NCI-H1436 treated with DMSO at 0.1 percent for 48 hours (cell line): Measurements from ENCODE around the gene SIVA1.

Source experiments
- DNase-seq: peaks from one replicate; lab custom pipeline; 2025; lab: John Stamatoyannopoulos, UW

Gene SIVA1

GRCh38 chr14:104751539-104752422, 1.2 kb upstream of the SIVA1 start:
- no peak for DNase-seq

GRCh38 chr14:104752423-104752734, 568 bp upstream of the SIVA1 start:
- DNase-seq = no peak

- no peak for DNase-seq
Measured at GRCh38 chr14:104753528-104754212, 723 bp downstream of the SIVA1 start.

GRCh38 chr14:104754213-104754851, 1.4 kb downstream of the SIVA1 start:
- DNase-seq = no peak

- DNase-seq = no peak
Measured at GRCh38 chr14:104755621-104756020, 2.7 kb downstream of the SIVA1 start.

GRCh38 chr14:104756477-104757237, 3.7 kb downstream of the SIVA1 start:
- no peak for DNase-seq

DNA sequence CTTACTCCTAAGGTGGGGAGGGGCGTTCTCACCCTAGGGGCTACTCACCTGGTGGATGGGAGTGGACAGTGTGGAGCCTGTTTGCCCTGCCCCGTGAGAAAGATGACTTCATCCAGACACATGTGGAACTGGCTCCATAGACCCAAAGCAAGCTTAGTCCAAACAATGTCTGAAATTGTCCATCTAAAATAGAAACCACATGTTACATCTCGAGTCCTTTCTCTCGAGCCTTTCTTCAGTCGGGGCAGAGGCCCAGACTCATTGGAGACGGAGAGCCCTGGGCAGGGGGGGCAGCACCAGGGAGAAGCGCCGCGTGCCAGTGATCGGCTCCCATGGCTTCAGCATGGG, 4.3 kb downstream of the SIVA1 start:
- DNase-seq = no peak

GRCh38 chr14:104757681-104758392, 4.9 kb downstream of the SIVA1 start:
- DNase-seq = no peak

- no peak for DNase-seq
Measured at GRCh38 chr14:104758981-104759969, 6.3 kb downstream of the SIVA1 start.

DNA sequence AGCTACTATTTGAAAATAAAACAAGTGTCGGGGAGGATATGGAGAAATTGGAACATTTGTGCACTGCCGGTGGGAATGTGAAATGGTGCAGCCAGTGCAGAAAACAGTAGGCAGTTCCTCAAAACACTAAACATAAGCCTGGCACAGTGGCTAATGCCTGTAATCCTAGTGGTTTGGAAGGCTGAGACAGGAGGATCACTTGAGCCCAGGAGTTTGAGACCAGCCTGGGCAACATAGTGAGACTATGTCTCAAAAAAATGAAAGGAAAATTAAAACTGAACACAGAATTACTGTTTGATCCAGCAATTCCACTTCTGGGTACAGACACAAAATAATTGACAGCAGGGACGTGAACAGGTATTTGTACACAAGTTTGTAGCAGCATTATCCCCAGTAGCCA, 12.6 kb downstream of the SIVA1 start:
- DNase-seq = no peak

DNA sequence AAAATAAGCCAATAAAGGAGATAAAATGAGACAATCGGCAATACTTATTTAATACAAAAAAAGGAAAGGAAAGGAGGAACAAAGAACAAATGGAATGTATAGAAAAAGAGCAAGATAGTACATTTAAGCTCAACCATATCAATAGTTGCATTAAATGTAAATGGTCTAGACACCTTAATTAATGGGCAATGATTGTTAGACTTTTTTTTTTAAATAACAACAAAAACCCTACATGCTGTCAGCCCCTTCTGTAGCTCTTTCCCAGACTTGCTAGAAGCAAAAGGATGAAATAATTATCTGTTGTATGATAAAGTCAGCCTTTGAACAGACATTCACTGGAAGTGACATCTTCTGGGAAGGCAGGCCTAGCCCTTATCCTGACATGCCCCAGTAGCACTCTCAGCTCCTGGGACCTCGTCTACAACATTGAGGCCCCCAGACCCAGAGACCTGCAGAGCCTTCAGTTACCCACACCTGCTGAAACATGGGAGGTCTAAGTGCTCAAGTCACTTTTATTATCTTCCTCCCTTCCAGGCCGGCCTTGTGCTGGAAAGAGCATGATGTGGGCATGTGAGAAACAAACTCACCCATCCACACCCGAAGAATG, 13.4 kb downstream of the SIVA1 start:
- no peak for DNase-seq

DNA sequence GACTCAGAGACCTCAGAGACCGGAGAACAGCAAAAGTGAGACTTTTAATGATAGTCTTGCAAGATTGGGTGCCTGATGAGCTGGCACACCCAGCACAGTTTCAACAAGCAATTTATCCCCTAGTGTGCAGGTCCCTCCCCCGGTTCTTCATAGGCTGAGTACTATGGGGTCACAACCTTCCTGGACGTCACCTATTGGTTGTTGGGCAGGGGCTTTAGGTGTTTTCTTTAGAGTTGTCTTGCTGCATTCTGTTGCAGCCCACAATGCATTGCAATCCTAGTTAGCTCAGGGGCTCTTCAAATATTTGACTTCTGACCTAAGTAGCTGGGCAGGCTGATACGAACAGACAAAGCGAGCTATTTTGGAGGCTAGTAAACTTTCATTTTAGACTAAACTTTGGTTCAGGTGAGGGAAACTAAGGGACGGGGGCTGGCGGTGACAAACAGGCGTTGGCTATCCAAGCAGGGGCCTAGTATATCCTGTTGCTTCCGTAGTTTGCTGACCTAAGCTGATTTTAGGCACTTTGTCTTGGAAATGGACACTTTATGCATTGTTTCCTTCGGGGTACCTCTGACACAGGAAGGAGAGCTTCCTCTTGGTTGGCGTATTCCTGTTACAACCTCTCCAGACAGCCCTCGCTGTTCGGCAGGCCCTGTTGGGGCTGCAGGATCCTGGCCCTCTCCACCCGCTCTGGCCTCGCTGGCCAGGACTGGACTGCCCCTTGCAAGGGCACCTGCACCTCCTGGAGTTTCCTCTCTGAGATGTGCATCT, 14.1 kb downstream of the SIVA1 start:
- DNase-seq = no peak

GRCh38 chr14:104767634-104767918, 14.6 kb downstream of the SIVA1 start:
- no peak for DNase-seq

DNA sequence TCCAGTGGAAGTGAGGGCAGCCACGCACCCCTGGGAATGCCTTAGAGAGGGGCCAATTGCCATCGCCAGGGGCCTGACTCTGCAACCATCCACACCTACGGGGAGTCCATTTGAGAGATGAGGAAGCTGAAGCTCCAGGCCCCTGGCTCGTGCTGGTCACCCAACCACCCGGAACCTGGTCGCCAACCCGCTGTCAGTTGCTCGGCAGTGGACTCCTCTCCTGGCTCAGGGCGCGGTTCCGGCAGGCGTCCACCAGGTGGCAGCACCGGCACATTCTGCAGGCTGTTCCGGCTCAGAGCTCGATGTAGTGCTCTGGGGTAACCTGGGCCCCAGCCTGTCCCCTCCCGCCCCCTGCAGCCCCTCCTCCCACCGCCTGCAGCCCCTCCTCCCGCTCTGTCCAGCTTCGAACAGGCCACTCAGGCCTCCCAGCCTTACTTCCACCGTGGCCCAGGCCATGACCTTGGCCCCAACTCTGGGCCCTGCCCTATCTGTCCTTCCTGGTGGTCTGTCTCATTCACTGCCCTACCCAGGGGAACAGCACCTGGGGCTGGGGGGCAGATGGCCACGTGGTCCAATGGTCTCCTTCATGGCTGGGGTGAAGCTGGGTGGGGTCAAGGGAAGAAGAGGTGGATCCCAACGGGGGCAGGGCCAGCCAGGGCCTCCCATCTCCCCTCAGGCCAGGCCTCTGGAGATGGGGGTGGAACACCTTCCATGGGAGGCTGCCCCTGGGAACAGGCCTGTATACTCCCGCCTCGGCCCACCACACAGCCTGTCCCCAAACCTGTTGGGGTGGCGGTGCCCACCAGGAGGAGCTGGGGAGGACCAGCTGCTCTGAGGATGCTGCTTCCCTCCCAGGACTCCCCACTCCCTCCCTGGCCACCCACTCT, 15.7 kb downstream of the SIVA1 start:
- DNase-seq = no peak

- no peak for DNase-seq
Measured at GRCh38 chr14:104769324-104770071, 16.6 kb downstream of the SIVA1 start.

- no peak for DNase-seq
Measured at GRCh38 chr14:104770072-104770579, 17.2 kb downstream of the SIVA1 start.

DNA sequence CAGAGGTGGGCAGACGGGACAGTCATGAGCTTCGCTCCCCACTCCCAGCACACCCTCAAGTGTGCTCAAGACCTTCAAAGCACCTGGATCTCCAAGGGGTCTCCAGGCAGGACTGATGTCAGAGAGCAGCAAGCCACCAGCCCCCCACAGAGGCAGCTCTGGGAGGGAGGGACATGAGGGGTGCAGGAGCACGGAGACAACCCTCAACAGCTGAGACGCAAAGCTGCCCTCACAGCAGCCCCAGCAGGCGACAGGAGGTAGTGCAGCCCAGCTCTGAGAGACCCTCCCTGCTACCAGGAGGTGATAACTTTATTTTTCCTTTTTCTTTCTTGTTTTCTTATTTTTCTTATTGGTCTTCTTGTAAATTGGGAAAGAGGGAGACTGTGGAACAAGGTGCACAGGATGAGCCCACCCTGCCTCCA, 17.9 kb downstream of the SIVA1 start:
- no peak for DNase-seq

GRCh38 chr14:104771374-104771773, 18.4 kb downstream of the SIVA1 start:
- no peak for DNase-seq
